ENCODE measurements around the gene TMEM161A. TPM values are rescaled to one million over a fixed set of nuclear protein-coding genes. Genes with fewer than 3 reads are reported as not detected.

Gene TMEM161A
- total and polyA plus RNA-seq, 2 of the 13 experiments (the other 11 are each of a cell fraction or from before 2014, with no cell fraction given): 25.9 to 31.4 TPM

GRCh38 chr19:19170053-19170872 is 32.0 kb upstream of the TMEM161A start, which contains the start of gene MEF2B (continued):
- no peak for TF ChIP-seq CTCF (CRISPR knock-in tag; IDR thresholded peaks at IDR 0.05)
- TF ChIP-seq E2F2 (CRISPR knock-in tag; IDR thresholded peaks at IDR 0.05; ENCODE audit: borderline replicate concordance): no peak
- TF ChIP-seq SRY (CRISPR knock-in tag; IDR thresholded peaks at IDR 0.05): no peak
- no peak for TF ChIP-seq ZBTB4 (CRISPR knock-in tag; IDR thresholded peaks at IDR 0.05; ENCODE audit: borderline replicate concordance)
- TF ChIP-seq SP4 (CRISPR knock-in tag; IDR thresholded peaks at IDR 0.05): peak; percentile 77
- no peak for TF ChIP-seq ISX (CRISPR knock-in tag; conservative IDR thresholded peaks at IDR 0.05)
- TF ChIP-seq BRD4 (CRISPR knock-in tag; IDR thresholded peaks at IDR 0.05): no peak
- no peak for TF ChIP-seq ZNF720 (CRISPR knock-in tag; IDR thresholded peaks at IDR 0.05)
- TF ChIP-seq TARDBP (CRISPR knock-in tag; IDR thresholded peaks at IDR 0.05): no peak
- no peak for TF ChIP-seq ZNF550 (CRISPR knock-in tag; IDR thresholded peaks at IDR 0.05; ENCODE audit: borderline replicate concordance)
- peak in 1 of 2 experiments; percentile 54; a peak in 2 of 4 replicates for TF ChIP-seq ATF4 (CRISPR knock-in tag; IDR thresholded peaks at IDR 0.05)
- TF ChIP-seq STAT6 (CRISPR knock-in tag; IDR thresholded peaks at IDR 0.05; ENCODE audit: borderline replicate concordance): no peak
- peak; percentile 43; the same call in 1 of the 2 replicates for TF ChIP-seq ZFP91 (CRISPR knock-in tag; IDR thresholded peaks at IDR 0.05; ENCODE audit: borderline replicate concordance)
